Stimulated activated CD4-positive, alpha-beta T cell treated with anti-CD3 and anti-CD28 coated beads, Interleukin-2, amount 100 ng/mL, for 48 hours (primary cell): ENCODE data around the gene TOX2.

Source experiments
- DNase-seq, 2 donors: peaks; one replicate each; pipeline ENCODE4 v3.0.0-alpha.2; 2020

TOX2 gene

DNA sequence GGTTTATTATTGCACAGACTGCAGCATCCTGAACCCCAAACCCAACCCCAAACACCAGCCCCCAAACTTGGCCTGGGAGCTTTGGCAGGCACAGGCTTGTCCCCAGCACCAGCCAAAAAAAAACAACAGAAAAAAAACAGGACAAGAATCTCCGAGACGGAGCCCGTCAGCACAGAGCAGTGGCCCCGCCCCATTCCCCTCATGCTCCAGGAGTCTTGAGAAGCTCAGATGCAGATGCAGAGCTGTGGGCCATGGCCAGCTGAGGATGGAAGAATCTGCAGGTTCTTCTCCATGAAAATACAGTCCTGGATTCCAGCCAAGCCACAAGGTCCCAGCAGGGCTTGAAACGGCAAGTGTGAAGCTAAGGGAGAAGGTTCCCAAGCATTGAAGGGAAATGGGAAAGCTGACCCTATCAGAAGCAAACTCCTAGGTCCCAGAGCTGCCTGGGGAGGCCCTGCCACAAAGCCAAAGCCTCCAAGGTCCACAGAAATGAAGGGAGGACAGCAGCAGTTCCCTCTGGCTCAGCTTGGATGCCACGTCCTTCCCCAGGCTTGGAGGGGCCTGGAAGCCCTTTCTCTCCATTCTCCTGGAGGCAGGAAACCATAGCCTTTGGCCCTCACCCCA, 197.2 kb downstream of the TOX2 start:
- no peak for DNase-seq

DNA sequence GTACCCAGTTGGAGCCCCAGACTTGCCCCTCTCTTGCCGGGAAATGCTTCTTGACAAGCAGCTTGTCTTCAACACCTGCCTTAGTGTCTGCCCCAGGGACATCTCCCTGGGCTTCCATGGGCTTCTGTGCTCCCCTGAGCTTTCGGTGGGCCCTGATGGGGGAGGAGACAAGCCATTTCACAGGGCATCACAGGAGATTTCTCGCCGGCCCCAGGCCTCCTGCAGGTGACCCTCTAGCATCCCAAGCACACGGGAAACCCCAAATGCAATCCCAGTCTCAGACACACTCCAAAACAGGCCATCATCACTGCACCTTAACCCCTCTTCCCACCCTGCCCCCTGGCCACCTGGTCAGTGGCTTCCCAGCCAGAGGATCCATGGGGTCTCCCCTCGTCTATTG, 197.8 kb downstream of the TOX2 start:
- no peak for DNase-seq

DNA sequence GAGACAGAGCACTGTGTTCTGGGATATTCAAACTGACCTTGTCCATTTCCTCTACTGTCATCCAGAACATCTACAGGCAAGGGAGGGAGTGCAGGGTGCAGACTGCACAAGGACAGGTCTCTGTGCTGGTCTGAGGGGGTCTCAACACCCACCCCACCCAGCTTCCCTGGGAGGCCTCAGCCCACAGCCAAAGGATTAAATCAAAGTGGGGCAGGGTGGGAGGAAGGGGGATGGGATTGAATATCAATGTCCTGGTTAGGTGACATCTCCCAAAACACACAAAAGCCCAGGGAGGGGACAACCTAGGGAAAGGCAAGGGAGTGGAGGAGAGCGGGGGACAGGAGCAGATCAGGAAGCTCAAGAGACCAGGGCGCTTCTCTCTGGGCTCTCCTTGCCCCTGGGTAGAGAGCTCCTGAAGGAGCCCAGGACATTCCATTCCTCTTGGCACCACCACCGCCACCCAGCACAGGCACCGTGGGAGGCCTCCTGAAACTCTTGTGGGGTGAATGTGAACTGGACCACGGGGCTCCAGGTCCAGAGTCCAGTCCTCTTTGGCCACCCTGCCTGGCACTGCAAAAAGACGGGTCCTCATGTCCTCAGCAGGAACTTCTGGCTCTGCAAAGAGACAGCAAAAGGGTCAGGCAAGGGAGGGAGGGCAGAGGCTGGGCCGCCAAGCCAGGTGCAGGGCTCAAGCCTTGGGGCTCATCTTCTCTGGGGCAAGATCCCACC, 198.4 kb downstream of the TOX2 start:
- DNase-seq = no peak

DNA sequence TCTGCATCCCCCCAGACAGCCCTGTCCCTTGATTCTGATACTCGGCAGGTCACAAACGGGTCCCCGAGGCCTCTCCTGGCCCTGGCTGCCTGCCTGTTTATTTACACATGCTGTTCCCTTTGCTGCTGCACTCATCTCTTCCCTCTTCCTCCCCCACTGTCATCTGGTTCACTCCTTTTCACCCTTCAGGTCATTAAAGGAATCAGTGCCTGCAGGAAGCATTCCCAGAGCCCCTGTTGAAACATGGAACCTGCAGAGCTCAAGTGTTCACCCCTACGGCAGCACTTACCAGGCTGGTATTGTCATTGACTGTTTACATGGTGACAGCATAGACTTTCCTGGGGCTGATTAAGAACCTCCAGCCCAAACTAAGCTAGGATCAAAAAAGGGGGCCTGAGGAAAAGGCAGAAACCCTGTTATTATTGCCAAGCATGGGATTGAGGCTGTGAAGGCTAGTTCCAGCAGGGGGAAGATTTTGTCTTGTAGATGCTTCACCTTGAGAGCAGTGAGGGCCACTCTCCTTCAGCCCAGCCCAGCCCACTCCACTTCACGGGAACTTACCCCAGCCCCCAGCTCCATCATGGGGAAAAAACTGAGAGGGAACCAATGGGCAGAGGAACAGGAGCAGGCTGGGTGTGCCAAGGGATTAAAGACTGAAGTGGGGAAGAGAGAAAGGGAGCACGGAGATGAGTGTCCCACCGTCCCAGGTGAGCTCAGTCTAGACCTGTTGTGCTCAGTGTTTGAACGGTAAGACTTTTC, 199.1 kb downstream of the TOX2 start:
- no peak for DNase-seq

GRCh38 chr20:44115181-44115580, 200.5 kb downstream of the TOX2 start:
- no peak for DNase-seq

DNA sequence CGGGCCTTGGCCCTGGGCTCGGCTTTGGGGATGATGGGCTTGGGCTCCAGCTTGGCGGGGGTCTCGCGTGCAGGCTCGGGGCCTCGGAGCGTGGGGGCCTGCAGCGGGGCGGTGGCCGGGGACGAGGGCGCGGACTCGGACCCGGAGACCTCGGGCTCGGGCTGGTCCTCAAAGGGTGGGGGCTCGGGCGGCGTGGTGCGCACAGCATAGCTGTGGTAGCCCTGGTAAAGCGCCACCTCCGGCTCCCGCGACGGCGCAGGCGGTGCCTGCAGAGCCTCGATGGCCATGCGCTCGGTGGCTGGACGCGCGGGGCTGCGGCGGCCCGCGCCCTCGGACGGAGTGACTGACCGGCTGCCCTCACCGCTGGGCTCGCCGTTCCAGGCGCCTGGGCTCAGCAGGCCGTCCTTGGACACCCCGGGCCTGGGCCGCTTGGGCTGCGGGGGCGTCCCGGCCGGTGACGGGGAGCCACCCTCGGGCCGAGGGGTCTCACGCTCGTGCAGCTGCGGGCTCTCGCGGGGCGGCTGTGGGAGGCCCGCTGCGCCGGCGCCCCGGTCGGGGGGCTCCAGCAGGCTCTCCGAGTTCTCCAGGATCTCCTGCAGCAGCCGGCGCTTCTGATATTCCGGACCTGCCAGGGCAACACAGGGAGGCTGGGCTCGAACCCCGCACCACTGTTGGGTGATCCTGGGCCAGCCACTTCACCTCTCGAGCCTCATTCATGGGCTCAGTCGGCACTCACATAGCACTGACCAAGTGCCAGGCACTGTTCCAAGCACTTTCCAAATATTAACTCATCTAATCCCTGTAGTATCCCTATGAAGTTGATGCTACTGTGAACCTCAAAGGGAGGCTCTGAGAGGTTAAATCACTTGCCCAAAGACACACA, 201.4 kb downstream of the TOX2 start:
- DNase-seq = no peak

DNA sequence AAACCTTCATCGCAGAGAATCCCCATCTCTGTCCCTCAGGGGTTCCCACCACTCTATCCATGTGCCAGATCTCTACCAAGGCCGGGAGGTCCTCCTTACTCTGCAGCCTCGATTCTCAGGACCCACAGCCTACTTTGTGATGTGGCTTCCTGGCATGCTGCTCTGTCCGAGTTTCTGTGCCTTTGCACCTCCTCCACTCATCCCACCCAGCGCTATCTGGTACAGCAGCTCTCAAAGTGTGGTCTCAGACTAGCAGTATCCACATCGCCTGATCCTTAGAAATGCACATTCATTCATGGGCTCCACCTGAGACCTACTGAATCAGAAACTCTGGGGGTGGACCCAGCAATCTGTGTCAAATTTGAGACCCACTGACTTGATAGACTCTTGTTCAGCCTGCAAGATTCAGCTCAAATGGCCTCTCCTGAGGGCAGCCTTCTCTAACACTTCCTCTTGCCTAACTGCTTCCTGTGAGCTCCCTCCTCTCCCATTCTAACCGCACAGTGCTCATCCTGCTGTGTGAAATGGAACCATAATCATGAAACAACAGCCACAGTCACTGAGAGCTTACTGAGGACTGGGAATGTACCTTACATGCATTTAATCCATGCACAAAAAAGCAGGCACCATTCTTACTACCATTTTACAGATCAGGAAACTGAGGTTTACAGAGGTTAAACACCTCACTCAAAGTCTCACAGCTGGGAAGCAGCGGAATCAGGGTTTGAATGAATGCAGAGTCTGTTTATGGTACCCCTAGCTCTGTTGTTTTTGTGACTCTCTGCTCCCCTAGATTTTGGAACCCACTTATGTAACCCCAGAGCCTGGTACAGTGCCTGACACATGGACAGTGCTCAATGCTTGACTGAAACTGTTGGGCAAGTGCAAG, 202.9 kb downstream of the TOX2 start:
- DNase-seq = no peak

- DNase-seq = no peak
Observed at GRCh38 chr20:44118185-44119033, 203.8 kb downstream of the TOX2 start.
